GM21447 (cell line): ENCODE measurements around the gene LCLAT1.

Experiments
- ATAC-seq: cut with Tn5 transposase; IDR thresholded peaks from one replicate; pipeline ENCODE4 v1.9.1; 2021; ENCODE audit not compliant: unreplicated experiment

The LCLAT1 gene

GRCh38 chr2:30689496-30690125, 242.6 kb downstream of the LCLAT1 start:
- ATAC-seq, result no peak

- ATAC-seq, result no peak
Observed at GRCh38 chr2:30690126-30690561, 243.1 kb downstream of the LCLAT1 start.

- ATAC-seq, result no peak
Observed at GRCh38 chr2:30691091-30691947, 244.3 kb downstream of the LCLAT1 start.

GRCh38 chr2:30691948-30692828, 245.1 kb downstream of the LCLAT1 start:
- ATAC-seq, result no peak

GRCh38 chr2:30692829-30693275, 245.8 kb downstream of the LCLAT1 start:
- no peak for ATAC-seq
